ENCODE data around the gene DOCK1.
A peak's percentile ranks its signal among the peaks of the same experiment; 100 is the strongest.
"Not testable (repeated sequence)": the region's sequence is repeated elsewhere in the genome, so short reads cannot be mapped to it uniquely, and the experiment has no call there.

DOCK1 gene

GRCh38 chr10:126899529-126899928 lies 5.7 kb upstream of the DOCK1 start:
- not testable (repeated sequence) for H3K4me2 ChIP-seq (ENCODE audit: low read length, poor library complexity, severe bottlenecking); H3K14ac ChIP-seq (ENCODE audit: low read length in 2 of 2); H2BK15ac ChIP-seq (ENCODE audit: low read depth, poor library complexity, severe bottlenecking); H2AFZ ChIP-seq (ENCODE audit: low read depth, low read length); H2AK5ac ChIP-seq (ENCODE audit: low read length, severe bottlenecking); H3K27me3 ChIP-seq (ENCODE audit: control insufficient read depth in 1 of 2, insufficient read depth in 1 of 2, low read length in 2 of 2); H2BK120ac ChIP-seq (ENCODE audit: low read depth, low read length); H3K4me3 ChIP-seq (ENCODE audit: insufficient read depth in 1 of 2, low read depth in 1 of 2, low read length in 2 of 2); H3K23ac ChIP-seq (ENCODE audit: low read length in 2 of 2); H3K18ac ChIP-seq (ENCODE audit: low read depth in 1 of 2, low read length in 2 of 2); H3K4ac ChIP-seq (ENCODE audit: low read depth in 1 of 2, low read length in 2 of 2); H3K36me3 ChIP-seq (ENCODE audit: control insufficient read depth in 1 of 2, insufficient read depth in 2 of 2, low read depth in 1 of 2, low read length in 2 of 2); H3K27ac ChIP-seq (ENCODE audit: low read length, poor library complexity, severe bottlenecking); H3K9ac ChIP-seq (ENCODE audit: low read length); H4K91ac ChIP-seq (ENCODE audit: low read length); H4K8ac ChIP-seq (ENCODE audit: low read length); H2BK5ac ChIP-seq (ENCODE audit: low read depth, low read length, poor library complexity, severe bottlenecking); H3K79me1 ChIP-seq (replicated peaks; ENCODE audit: low read length, poor library complexity, severe bottlenecking); DNase-seq; H2BK12ac ChIP-seq (ENCODE audit: low read length in 2 of 2)
- WGBS = 100% methylated on average over 2 of the region's 2 CpGs
- peaks cover 14% of the 10 kb centered on the region for H3K4me1 ChIP-seq (ENCODE audit: control insufficient read depth, insufficient read depth, low read depth, low read length)
- H3K9me3 ChIP-seq (ENCODE audit: control insufficient read depth, low read length) = peaks cover 14% of the 10 kb centered on the region

DNA sequence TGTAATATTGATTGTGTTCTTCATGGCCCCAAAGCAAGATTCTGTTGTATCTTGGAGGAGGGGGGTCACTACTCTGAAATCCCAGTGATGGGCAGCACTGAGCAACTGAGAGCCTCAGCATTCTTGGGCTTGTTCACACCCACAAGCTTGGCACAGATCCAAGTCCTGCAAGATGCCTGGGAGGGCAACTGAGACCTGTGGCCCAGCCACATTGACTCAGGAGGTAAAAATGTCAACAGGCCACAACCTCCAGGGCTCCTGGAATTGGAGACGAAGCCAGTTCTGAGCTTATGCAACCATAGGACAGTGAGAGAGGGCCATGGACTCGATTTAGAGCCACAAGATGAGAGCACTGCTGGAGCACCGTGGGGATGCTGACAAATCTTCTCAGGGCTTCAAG lies 3.1 kb upstream of the DOCK1 start:
- Histone ChIP-seq H2BK15ac (ENCODE audit: low read depth, poor library complexity, severe bottlenecking) (no peak overlapping the region), H3K27ac (ENCODE audit: low read length, poor library complexity, severe bottlenecking) (no peak overlapping the region), H3K4me2 (ENCODE audit: low read length, poor library complexity, severe bottlenecking) (no peak overlapping the region), H3K18ac (ENCODE audit: low read depth in 1 of 2, low read length in 2 of 2) (no peak overlapping the region), H3K9ac (ENCODE audit: low read length) (no peak overlapping the region), H4K8ac (ENCODE audit: low read length) (no peak overlapping the region), H3K36me3 (ENCODE audit: control insufficient read depth in 1 of 2, insufficient read depth in 2 of 2, low read depth in 1 of 2, low read length in 2 of 2) (peaks cover 1 to 2% of the 10 kb centered on the region in 2 experiments), H3K27me3 (ENCODE audit: control insufficient read depth in 1 of 2, insufficient read depth in 1 of 2, low read length in 2 of 2) (no peaks in the 10 kb centered on the region), H2AK5ac (ENCODE audit: low read length, severe bottlenecking) (no peak overlapping the region), H4K91ac (ENCODE audit: low read length) (no peak overlapping the region), H2BK120ac (ENCODE audit: low read depth, low read length) (no peak overlapping the region), H2BK12ac (ENCODE audit: low read length in 2 of 2) (no peak overlapping the region), H3K14ac (ENCODE audit: low read length in 2 of 2) (no peak overlapping the region), H3K79me1 (replicated peaks; ENCODE audit: low read length, poor library complexity, severe bottlenecking) (peaks cover 1% of the 10 kb centered on the region), H3K23ac (ENCODE audit: low read length in 2 of 2) (no peak overlapping the region), H2AFZ (ENCODE audit: low read depth, low read length) (no peak overlapping the region), H3K4me1 (ENCODE audit: control insufficient read depth, insufficient read depth, low read depth, low read length) (peaks cover 24% of the 10 kb centered on the region), H3K4ac (ENCODE audit: low read depth in 1 of 2, low read length in 2 of 2) (no peak overlapping the region), H2BK5ac (ENCODE audit: low read depth, low read length, poor library complexity, severe bottlenecking) (no peak overlapping the region), H3K9me3 (ENCODE audit: control insufficient read depth, low read length) (peaks cover 14% of the 10 kb centered on the region), H3K4me3 (ENCODE audit: insufficient read depth in 1 of 2, low read depth in 1 of 2, low read length in 2 of 2) (no peak overlapping the region)
- DNase-seq = peak; percentile 82
- 55% methylated on average over 3 of the region's 3 CpGs for WGBS

- no peak overlapping the region for H2BK15ac ChIP-seq (ENCODE audit: low read depth, poor library complexity, severe bottlenecking)
- no peak overlapping the region for H2BK120ac ChIP-seq (ENCODE audit: low read depth, low read length)
- 84% methylated on average over 12 of the region's 12 CpGs for WGBS
- H3K4me2 ChIP-seq (ENCODE audit: low read length, poor library complexity, severe bottlenecking) = no peak overlapping the region
- no peak overlapping the region for H2AFZ ChIP-seq (ENCODE audit: low read depth, low read length)
- H3K4me1 ChIP-seq (ENCODE audit: control insufficient read depth, insufficient read depth, low read depth, low read length) = peaks cover 30% of the 10 kb centered on the region
- H3K79me1 ChIP-seq (replicated peaks; ENCODE audit: low read length, poor library complexity, severe bottlenecking) = peaks cover 4% of the 10 kb centered on the region
- no peak overlapping the region for H3K9ac ChIP-seq (ENCODE audit: low read length)
- no peak overlapping the region for H4K91ac ChIP-seq (ENCODE audit: low read length)
- no peak overlapping the region for H3K4ac ChIP-seq (ENCODE audit: low read depth in 1 of 2, low read length in 2 of 2)
- peaks cover 3% of the 10 kb centered on the region for H3K9me3 ChIP-seq (ENCODE audit: control insufficient read depth, low read length)
- H2BK5ac ChIP-seq (ENCODE audit: low read depth, low read length, poor library complexity, severe bottlenecking) = no peak overlapping the region
- peaks cover 2 to 4% of the 10 kb centered on the region in 2 experiments for H3K36me3 ChIP-seq (ENCODE audit: control insufficient read depth in 1 of 2, insufficient read depth in 2 of 2, low read depth in 1 of 2, low read length in 2 of 2)
- H3K14ac ChIP-seq (ENCODE audit: low read length in 2 of 2) = no peak overlapping the region
- H3K27me3 ChIP-seq (ENCODE audit: control insufficient read depth in 1 of 2, insufficient read depth in 1 of 2, low read length in 2 of 2) = no peaks in the 10 kb centered on the region
- peak overlapping the region in 1 of 2 experiments; percentile 85 for H3K4me3 ChIP-seq (ENCODE audit: insufficient read depth in 1 of 2, low read depth in 1 of 2, low read length in 2 of 2)
- no peak for DNase-seq
- peak overlapping the region in 1 of 2 experiments; percentile 14 for H3K23ac ChIP-seq (ENCODE audit: low read length in 2 of 2)
- H3K27ac ChIP-seq (ENCODE audit: low read length, poor library complexity, severe bottlenecking) = no peak overlapping the region
- no peak overlapping the region for H4K8ac ChIP-seq (ENCODE audit: low read length)
- H2AK5ac ChIP-seq (ENCODE audit: low read length, severe bottlenecking) = no peak overlapping the region
- H3K18ac ChIP-seq (ENCODE audit: low read depth in 1 of 2, low read length in 2 of 2) = no peak overlapping the region
- no peak overlapping the region for H2BK12ac ChIP-seq (ENCODE audit: low read length in 2 of 2)
Observed at GRCh38 chr10:126903656-126904360, 1.4 kb upstream of the DOCK1 start.

- Histone ChIP-seq H4K8ac (ENCODE audit: low read length) (no peak overlapping the region), H3K9me3 (ENCODE audit: control insufficient read depth, low read length) (no peaks in the 10 kb centered on the region), H2BK5ac (ENCODE audit: low read depth, low read length, poor library complexity, severe bottlenecking) (no peak overlapping the region)
Observed at GRCh38 chr10:126904516-126904817, 761 bp upstream of the DOCK1 start.

More at GRCh38 chr10:126904516-126904817, 761 bp upstream of the DOCK1 start:
- Histone ChIP-seq H3K18ac (ENCODE audit: low read depth in 1 of 2, low read length in 2 of 2) (peak overlapping the region in 1 of 2 experiments; percentile 28), H3K4me3 (ENCODE audit: insufficient read depth in 1 of 2, low read depth in 1 of 2, low read length in 2 of 2) (peak overlapping the region; percentile 81 to 85), H3K36me3 (ENCODE audit: control insufficient read depth in 1 of 2, insufficient read depth in 2 of 2, low read depth in 1 of 2, low read length in 2 of 2) (peaks cover 0 to 4% of the 10 kb centered on the region in 2 experiments), H3K9ac (ENCODE audit: low read length) (peak overlapping the region; percentile 90), H2BK12ac (ENCODE audit: low read length in 2 of 2) (no peak overlapping the region), H3K23ac (ENCODE audit: low read length in 2 of 2) (no peak overlapping the region), H3K4ac (ENCODE audit: low read depth in 1 of 2, low read length in 2 of 2) (no peak overlapping the region), H3K4me2 (ENCODE audit: low read length, poor library complexity, severe bottlenecking) (peak overlapping the region; percentile 90), H3K79me1 (replicated peaks; ENCODE audit: low read length, poor library complexity, severe bottlenecking) (peaks cover 6% of the 10 kb centered on the region), H4K91ac (ENCODE audit: low read length) (no peak overlapping the region), H2AFZ (ENCODE audit: low read depth, low read length) (no peak overlapping the region), H2BK120ac (ENCODE audit: low read depth, low read length) (no peak overlapping the region), H3K27me3 (ENCODE audit: control insufficient read depth in 1 of 2, insufficient read depth in 1 of 2, low read length in 2 of 2) (no peaks in the 10 kb centered on the region), H3K4me1 (ENCODE audit: control insufficient read depth, insufficient read depth, low read depth, low read length) (peaks cover 32% of the 10 kb centered on the region), H2AK5ac (ENCODE audit: low read length, severe bottlenecking) (no peak overlapping the region), H3K27ac (ENCODE audit: low read length, poor library complexity, severe bottlenecking) (no peak overlapping the region), H2BK15ac (ENCODE audit: low read depth, poor library complexity, severe bottlenecking) (no peak overlapping the region), H3K14ac (ENCODE audit: low read length in 2 of 2) (no peak overlapping the region)
- peak; percentile 22 for DNase-seq
- WGBS = 56% methylated on average over 10 of the region's 10 CpGs
